Right lobe of liver (tissue), 4 donors: ENCODE results near the gene AUH.

ENCODE experiments used
- POLR2A ChIP-seq: fragments of 450-650 bp; IDR thresholded peaks from one replicate; pipeline ENCODE4 v1.6.1; 2017; ENCODE audit warnings: antibody characterized with exemption, mild to moderate bottlenecking
- TF ChIP-seq, protein P1 (sequence below), 4 donors: fragments of 200-600 bp in 3 of 4; fragments of 450-650 bp in 1 of 4; IDR thresholded peaks; one replicate each; pipeline versions ENCODE4 v1.5.1 to v1.8.0; 2016 to 2022; ENCODE audit warnings: antibody characterized with exemption in 4 of 4, mild to moderate bottlenecking in 2 of 4
- donor health status: DM: no; HTN: no; CAD: no.
- donor health status: DM: no; HTN: no; CAD: no.
- donor health status: DM: no; HTN: yes; CAD: no.

DNA sequence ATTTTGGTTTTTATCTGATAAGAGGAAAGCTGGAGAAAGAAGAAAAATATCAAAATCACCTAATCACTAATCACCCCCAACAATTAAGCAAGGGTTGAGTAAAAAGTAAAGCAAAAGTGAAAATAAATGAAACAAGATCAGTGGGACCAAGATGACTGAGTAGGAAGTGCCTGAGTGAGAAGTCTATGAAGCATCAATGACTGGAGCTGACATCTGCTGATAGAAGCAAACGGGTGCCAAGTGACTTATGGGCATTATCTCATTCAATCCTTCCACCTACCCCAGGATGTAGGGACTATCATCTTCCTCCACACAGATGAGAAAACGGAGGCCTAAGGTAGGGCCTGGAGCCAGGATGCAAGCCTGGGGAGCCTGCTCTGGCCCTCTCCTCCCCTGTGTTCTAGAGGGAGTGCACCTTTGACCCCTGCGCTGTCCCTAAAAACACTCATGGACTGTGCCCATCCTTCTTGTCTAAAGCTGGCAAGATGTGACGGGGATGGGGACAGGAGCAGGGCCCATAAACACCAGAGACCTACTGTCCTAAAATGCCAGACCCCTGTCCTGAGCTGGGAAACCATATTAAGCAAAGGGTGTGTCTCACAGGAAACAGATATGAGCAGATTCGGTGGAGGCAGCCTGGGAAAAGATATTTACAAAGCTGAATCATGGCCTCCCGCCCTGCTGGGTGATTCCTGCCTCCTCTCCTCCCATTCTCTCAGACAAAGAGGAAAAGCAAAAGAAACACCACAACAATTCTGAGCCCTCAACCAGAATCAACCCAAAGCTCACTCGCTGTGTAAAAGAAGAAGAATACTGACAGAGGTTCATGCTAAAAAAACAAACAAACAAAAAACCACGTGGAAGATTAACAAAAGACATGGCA lies 116.0 kb downstream of the AUH start:
- no peak for TF ChIP-seq POLR2A
- TF ChIP-seq, protein P1, sequence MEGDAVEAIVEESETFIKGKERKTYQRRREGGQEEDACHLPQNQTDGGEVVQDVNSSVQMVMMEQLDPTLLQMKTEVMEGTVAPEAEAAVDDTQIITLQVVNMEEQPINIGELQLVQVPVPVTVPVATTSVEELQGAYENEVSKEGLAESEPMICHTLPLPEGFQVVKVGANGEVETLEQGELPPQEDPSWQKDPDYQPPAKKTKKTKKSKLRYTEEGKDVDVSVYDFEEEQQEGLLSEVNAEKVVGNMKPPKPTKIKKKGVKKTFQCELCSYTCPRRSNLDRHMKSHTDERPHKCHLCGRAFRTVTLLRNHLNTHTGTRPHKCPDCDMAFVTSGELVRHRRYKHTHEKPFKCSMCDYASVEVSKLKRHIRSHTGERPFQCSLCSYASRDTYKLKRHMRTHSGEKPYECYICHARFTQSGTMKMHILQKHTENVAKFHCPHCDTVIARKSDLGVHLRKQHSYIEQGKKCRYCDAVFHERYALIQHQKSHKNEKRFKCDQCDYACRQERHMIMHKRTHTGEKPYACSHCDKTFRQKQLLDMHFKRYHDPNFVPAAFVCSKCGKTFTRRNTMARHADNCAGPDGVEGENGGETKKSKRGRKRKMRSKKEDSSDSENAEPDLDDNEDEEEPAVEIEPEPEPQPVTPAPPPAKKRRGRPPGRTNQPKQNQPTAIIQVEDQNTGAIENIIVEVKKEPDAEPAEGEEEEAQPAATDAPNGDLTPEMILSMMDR (IDR thresholded peaks at IDR 0.05) = no peak
